ENCODE data around the gene SCAPER. TPM values are rescaled to one million over a fixed set of nuclear protein-coding genes. Genes with fewer than 3 reads are reported as not detected.

Gene SCAPER
- total RNA-seq, 1 experiment from 2014 or later = 7.4 TPM

DNA sequence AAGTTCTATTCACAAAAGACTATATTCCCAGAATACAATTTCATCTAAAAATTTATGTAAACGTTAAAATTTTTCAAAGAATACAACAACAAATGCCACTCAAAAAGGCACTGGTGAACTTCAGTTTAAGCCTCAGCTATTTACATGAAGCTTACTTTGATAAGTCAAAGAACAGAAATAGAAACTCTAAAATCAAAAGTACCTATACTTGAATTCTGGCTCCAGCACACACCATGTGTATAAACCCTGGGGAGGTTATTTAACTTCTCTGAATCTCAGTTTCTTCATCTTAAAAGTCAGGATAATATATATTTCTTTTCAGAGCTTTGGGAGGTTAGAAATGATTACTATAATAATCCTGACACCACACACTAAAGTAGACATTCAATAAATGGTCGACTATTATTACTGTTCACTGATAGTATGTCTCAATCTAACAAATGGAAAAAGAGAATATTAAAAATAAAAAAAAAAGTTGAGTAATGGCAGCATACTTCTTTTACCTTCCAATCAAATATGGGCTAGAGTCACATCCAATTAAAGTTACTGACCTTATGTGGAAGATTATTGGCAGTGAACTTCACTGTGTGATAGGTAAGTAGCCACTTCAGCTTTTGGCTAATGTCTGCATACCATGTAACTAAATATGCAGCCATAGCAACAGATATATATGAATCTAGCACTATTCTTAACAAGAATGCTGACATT is 320.1 kb downstream of the SCAPER start:
- no CpG with 5 or more reads among the region's 2 CpGs for WGBS (ENCODE audit: extremely low coverage, insufficient read length, low lambda C conversion rate)
- Histone ChIP-seq H3K23ac (ENCODE audit: insufficient read length, low read depth, low read length) (no peak overlapping the region), H3K27me3 (ENCODE audit: insufficient read depth, low read length) (no peaks in the 10 kb centered on the region), H3K4ac (ENCODE audit: low read depth, low read length) (no peak overlapping the region), H4K5ac (ENCODE audit: insufficient read length, low read depth, low read length) (no peak overlapping the region), H3K79me1 (ENCODE audit: insufficient read depth, low read depth, low read length, poor library complexity, severe bottlenecking) (no peaks in the 10 kb centered on the region), H3K23me2 (ENCODE audit: insufficient read length, low read depth, low read length, poor library complexity, severe bottlenecking) (no peaks in the 10 kb centered on the region), H3K9ac (ENCODE audit: extremely low read depth, insufficient read length, low read length) (no peak overlapping the region), H2AFZ (ENCODE audit: low read length) (no peak overlapping the region), H3K79me2 (ENCODE audit: insufficient read depth, low read length) (no peaks in the 10 kb centered on the region), H2BK5ac (ENCODE audit: insufficient read length, low read length) (no peak overlapping the region), H3K4me2 (ENCODE audit: insufficient read depth, insufficient read length, low read length) (no peak overlapping the region), H3K18ac (ENCODE audit: insufficient read length, low read depth, low read length) (no peak overlapping the region), H3K4me1 (ENCODE audit: insufficient read depth, low read length) (no peaks in the 10 kb centered on the region), H3K9me3 (ENCODE audit: control insufficient read depth, low read depth, low read length) (no peaks in the 10 kb centered on the region), H4K8ac (replicated peaks; ENCODE audit: insufficient read length, low read depth, low read length) (no peak overlapping the region), H2BK120ac (ENCODE audit: low read depth, low read length, poor library complexity, severe bottlenecking) (no peak overlapping the region), H3T11ph (ENCODE audit: low read length) (no peak overlapping the region), H4K20me1 (ENCODE audit: control insufficient read depth, insufficient read depth, insufficient read length) (no peaks in the 10 kb centered on the region), H2BK12ac (ENCODE audit: insufficient read length, low read depth, low read length) (no peak overlapping the region), H3K14ac (ENCODE audit: insufficient read depth, low read length) (no peak overlapping the region), H2BK20ac (ENCODE audit: low read depth, low read length, poor library complexity, severe bottlenecking) (no peak overlapping the region), H2AK5ac (ENCODE audit: insufficient read length, low read length) (no peak overlapping the region), H3K27ac (ENCODE audit: insufficient read length, low read depth, low read length) (no peak overlapping the region), H4K91ac (ENCODE audit: insufficient read length, low read depth, low read length) (no peak overlapping the region), H3K56ac (ENCODE audit: insufficient read length, low read depth, low read length) (no peak overlapping the region), H2BK15ac (ENCODE audit: low read depth, low read length) (no peak overlapping the region)
- DNase-seq = no peak
- no peak overlapping the region for H3K27ac Mint-ChIP-seq
- H3K4me3 Mint-ChIP-seq = no peak overlapping the region
- peaks cover 15 to 18% of the 10 kb centered on the region in 2 experiments for H3K9me3 Mint-ChIP-seq
- TF ChIP-seq, protein P1, sequence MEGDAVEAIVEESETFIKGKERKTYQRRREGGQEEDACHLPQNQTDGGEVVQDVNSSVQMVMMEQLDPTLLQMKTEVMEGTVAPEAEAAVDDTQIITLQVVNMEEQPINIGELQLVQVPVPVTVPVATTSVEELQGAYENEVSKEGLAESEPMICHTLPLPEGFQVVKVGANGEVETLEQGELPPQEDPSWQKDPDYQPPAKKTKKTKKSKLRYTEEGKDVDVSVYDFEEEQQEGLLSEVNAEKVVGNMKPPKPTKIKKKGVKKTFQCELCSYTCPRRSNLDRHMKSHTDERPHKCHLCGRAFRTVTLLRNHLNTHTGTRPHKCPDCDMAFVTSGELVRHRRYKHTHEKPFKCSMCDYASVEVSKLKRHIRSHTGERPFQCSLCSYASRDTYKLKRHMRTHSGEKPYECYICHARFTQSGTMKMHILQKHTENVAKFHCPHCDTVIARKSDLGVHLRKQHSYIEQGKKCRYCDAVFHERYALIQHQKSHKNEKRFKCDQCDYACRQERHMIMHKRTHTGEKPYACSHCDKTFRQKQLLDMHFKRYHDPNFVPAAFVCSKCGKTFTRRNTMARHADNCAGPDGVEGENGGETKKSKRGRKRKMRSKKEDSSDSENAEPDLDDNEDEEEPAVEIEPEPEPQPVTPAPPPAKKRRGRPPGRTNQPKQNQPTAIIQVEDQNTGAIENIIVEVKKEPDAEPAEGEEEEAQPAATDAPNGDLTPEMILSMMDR (conservative IDR thresholded peaks at IDR 0.05) = no peak
- no peaks in the 10 kb centered on the region; the same call in 1 of the 2 replicates for H3K27me3 Mint-ChIP-seq (ENCODE audit: low read depth)
- H3K4me1 Mint-ChIP-seq = peaks cover 0 to 4% of the 10 kb centered on the region in 2 experiments; a peak in 1 of 4 replicates
- peaks cover 3 to 18% (median 4%) of the 10 kb centered on the region in 3 experiments; a peak in 5 of 7 replicates for H3K36me3 Mint-ChIP-seq (ENCODE audit: insufficient read depth in 1 of 3, low read depth in 3 of 3)

Data from H9 (cell line).